ENCODE measurements around the gene EPB41L5.
"Not testable (repeated sequence)": the region's sequence is repeated elsewhere in the genome, so short reads cannot be mapped to it uniquely, and the experiment has no call there.

The EPB41L5 gene

GRCh38 chr2:120017201-120017600 is 4.3 kb downstream of the EPB41L5 start:
- H3K4me1 Mint-ChIP-seq (ENCODE audit: low read depth), result peaks cover 16% of the 10 kb centered on the region
- peaks cover 3% of the 10 kb centered on the region for H3K36me3 Mint-ChIP-seq
- no peaks in the 10 kb centered on the region for H3K27me3 Mint-ChIP-seq
- no peak overlapping the region for H3K27ac Mint-ChIP-seq
- no peaks in the 10 kb centered on the region for H3K9me3 Mint-ChIP-seq (ENCODE audit: low read depth)
- H3K4me3 Mint-ChIP-seq, result no peak overlapping the region

- Mint-ChIP-seq H3K4me3 (no peak overlapping the region), H3K27ac (no peak overlapping the region), H3K9me3 (ENCODE audit: low read depth) (no peaks in the 10 kb centered on the region), H3K27me3 (no peaks in the 10 kb centered on the region), H3K36me3 (peaks cover 9% of the 10 kb centered on the region), H3K4me1 (ENCODE audit: low read depth) (peaks cover 11% of the 10 kb centered on the region)
Observed at GRCh38 chr2:120018549-120018948, 5.7 kb downstream of the EPB41L5 start.

DNA sequence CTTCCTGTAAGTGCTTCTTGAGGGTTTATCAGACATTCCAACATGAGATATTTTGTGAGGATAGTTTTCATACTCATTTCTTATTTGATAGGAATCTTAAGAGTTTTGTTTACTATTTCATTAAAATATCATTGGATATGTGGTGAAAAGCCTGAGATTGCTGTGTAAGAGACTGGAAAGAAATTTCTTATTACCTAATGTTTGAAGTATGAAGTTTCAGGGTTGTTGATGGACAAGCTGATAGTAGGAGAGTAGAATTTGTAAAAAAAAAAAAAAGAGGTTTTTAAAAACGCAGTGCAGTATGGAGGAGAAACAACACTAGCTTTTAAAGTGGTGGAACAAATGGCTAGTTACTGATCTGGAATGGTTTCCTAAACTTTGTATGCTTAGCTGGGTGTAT is 7.7 kb downstream of the EPB41L5 start:
- peaks cover 7% of the 10 kb centered on the region for H3K9me3 Mint-ChIP-seq (ENCODE audit: low read depth)
- peaks cover 20% of the 10 kb centered on the region for H3K36me3 Mint-ChIP-seq
- no peaks in the 10 kb centered on the region for H3K4me1 Mint-ChIP-seq (ENCODE audit: low read depth)
- H3K27me3 Mint-ChIP-seq, result no peaks in the 10 kb centered on the region
- no peak overlapping the region for H3K27ac Mint-ChIP-seq
- H3K4me3 Mint-ChIP-seq, result no peak overlapping the region

DNA sequence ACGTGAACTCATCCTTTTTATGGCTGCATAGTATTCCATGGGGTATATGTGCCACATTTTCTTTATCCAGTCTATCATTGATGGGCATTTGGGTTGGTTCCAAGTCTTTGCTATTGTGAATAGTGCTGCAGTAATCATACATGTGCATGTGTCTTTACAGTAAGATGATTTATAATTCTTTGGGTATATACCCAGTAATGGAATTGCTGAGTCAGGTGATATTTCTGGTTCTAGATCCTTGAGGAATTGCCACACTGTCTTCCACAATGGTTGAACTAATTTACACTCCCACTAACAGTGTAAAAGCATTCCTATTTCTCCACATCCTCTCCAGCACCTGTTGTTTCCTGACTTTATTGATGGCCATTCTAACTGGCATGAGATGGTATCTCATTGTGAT is 9.6 kb downstream of the EPB41L5 start:
- not testable (repeated sequence) for H3K9me3 Mint-ChIP-seq (ENCODE audit: low read depth); H3K27ac Mint-ChIP-seq; H3K4me1 Mint-ChIP-seq (ENCODE audit: low read depth); H3K4me3 Mint-ChIP-seq; H3K27me3 Mint-ChIP-seq
- H3K36me3 Mint-ChIP-seq, result peaks cover 31% of the 10 kb centered on the region

GRCh38 chr2:120026890-120027289 is 14.0 kb downstream of the EPB41L5 start:
- no peak overlapping the region for H3K27ac Mint-ChIP-seq
- H3K36me3 Mint-ChIP-seq, result peaks cover 36% of the 10 kb centered on the region
- peaks cover 2% of the 10 kb centered on the region for H3K4me1 Mint-ChIP-seq (ENCODE audit: low read depth)
- H3K9me3 Mint-ChIP-seq (ENCODE audit: low read depth), result peaks cover 7% of the 10 kb centered on the region
- no peaks in the 10 kb centered on the region for H3K27me3 Mint-ChIP-seq
- H3K4me3 Mint-ChIP-seq, result no peak overlapping the region

DNA sequence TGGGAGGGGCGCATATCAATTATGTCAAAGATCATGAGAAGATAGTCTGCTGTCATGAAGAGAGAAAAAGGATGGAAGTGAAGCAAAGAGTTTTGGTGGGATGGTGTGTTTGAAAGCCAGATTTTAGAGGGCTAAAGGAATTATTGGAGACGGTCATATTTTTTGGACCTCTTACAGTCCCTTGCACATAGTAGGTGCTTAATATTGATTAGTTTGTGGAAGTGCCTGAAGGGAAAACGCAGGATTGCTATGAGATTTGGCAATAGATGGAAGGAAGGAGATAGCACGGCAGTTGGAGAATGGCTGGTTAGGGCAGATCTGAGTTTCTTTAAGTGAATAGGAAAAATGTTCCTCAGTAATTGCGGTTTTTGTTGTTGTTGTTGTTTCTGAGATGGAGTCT is 15.9 kb downstream of the EPB41L5 start:
- Mint-ChIP-seq H3K27me3 (no peaks in the 10 kb centered on the region), H3K4me1 (ENCODE audit: low read depth) (peaks cover 2% of the 10 kb centered on the region), H3K4me3 (no peak overlapping the region), H3K36me3 (peaks cover 27% of the 10 kb centered on the region), H3K9me3 (ENCODE audit: low read depth) (peaks cover 7% of the 10 kb centered on the region), H3K27ac (no peak overlapping the region)

GRCh38 chr2:120029672-120030640 is 17.1 kb downstream of the EPB41L5 start:
- Mint-ChIP-seq H3K9me3 (ENCODE audit: low read depth) (peaks cover 5% of the 10 kb centered on the region), H3K27me3 (no peaks in the 10 kb centered on the region), H3K4me1 (ENCODE audit: low read depth) (peaks cover 2% of the 10 kb centered on the region), H3K4me3 (no peak overlapping the region), H3K27ac (no peak overlapping the region), H3K36me3 (peaks cover 23% of the 10 kb centered on the region)

DNA sequence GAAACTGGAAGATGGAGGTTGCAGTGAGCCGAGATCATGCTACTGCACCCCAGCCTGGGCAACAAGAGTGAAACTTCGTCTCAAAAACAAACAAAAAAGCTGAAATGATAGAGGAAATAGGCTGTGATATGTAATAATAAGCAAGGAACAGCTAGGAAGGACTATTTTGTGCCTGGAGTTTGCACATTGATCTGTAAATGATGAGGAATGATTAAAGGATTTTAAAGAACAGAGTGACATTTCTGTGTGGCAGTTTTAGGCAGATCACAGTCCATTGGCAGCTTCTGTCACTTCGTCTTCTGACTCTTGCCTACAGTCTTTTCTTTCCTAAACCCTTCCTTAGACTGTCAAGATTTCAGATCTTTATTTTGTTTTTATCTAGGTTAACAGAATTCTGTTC is 19.4 kb downstream of the EPB41L5 start:
- Mint-ChIP-seq H3K4me3 (no peak overlapping the region), H3K4me1 (ENCODE audit: low read depth) (peaks cover 2% of the 10 kb centered on the region), H3K27me3 (no peaks in the 10 kb centered on the region), H3K9me3 (ENCODE audit: low read depth) (no peaks in the 10 kb centered on the region), H3K36me3 (peaks cover 9% of the 10 kb centered on the region), H3K27ac (no peak overlapping the region)

DNA sequence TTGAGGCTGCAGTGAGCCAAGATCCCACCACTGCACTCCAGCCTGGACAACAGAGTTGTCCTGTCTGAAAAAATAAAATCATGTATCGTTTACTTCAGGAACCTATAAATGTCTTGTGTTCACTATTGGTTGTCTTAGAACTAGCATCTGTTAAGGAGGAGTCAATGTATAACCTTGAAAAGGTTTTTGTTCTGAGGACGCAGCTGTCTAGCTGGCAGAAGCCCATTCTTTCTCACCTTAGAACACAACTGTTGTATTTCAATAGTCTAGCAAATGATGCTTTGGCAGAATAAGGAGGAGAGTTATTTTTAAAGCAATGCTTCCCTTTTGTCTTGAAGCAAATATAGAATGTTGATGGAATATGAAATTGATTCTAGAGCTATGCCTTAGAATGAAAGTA is 21.1 kb downstream of the EPB41L5 start:
- Mint-ChIP-seq H3K4me1 (ENCODE audit: low read depth) (peaks cover 2% of the 10 kb centered on the region), H3K36me3 (peaks cover 6% of the 10 kb centered on the region), H3K9me3 (ENCODE audit: low read depth) (peaks cover 2% of the 10 kb centered on the region), H3K4me3 (no peak overlapping the region), H3K27me3 (no peaks in the 10 kb centered on the region), H3K27ac (no peak overlapping the region)

GRCh38 chr2:120034621-120035020 is 21.7 kb downstream of the EPB41L5 start:
- Mint-ChIP-seq H3K27me3 (no peaks in the 10 kb centered on the region), H3K4me3 (no peak overlapping the region), H3K4me1 (ENCODE audit: low read depth) (peaks cover 2% of the 10 kb centered on the region), H3K27ac (no peak overlapping the region), H3K36me3 (peaks cover 8% of the 10 kb centered on the region), H3K9me3 (ENCODE audit: low read depth) (peaks cover 4% of the 10 kb centered on the region)

- H3K36me3 Mint-ChIP-seq, result peaks cover 7% of the 10 kb centered on the region
- no peak overlapping the region for H3K27ac Mint-ChIP-seq
Observed at GRCh38 chr2:120036145-120036544, 23.3 kb downstream of the EPB41L5 start.

DNA sequence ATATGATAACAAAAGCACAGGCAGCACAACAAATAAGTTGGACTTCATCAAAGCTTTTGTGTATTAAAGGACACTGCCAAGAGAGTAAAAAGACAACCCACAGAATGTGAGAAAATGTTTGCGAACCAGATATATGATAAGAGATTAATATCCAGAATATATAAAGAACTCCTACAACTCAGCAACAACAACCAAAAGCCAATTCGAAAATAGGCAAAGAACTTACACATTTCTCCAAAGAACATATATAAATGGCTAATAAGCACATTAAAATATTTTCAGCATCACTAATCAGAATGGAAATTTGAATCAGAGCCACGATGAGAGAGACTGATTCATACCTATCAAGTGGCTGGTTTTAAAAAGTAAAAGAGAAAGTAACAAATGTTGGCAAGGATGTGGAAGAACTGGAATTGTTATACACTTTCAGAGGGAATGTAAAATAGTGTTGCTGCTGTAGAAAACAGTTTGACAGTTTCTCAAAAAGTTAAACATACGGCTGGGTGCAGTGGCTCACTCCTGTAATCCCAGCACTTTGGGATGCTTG is 25.2 kb downstream of the EPB41L5 start:
- Mint-ChIP-seq H3K27me3 (no peaks in the 10 kb centered on the region), H3K36me3 (peaks cover 6% of the 10 kb centered on the region), H3K9me3 (ENCODE audit: low read depth) (peaks cover 4% of the 10 kb centered on the region), H3K27ac (no peak overlapping the region), H3K4me3 (no peak overlapping the region), H3K4me1 (ENCODE audit: low read depth) (no peaks in the 10 kb centered on the region)

More at GRCh38 chr2:120036145-120036544, 23.3 kb downstream of the EPB41L5 start:
- Mint-ChIP-seq H3K4me1 (ENCODE audit: low read depth) (peaks cover under 1% of the 10 kb centered on the region), H3K27me3 (no peaks in the 10 kb centered on the region), H3K4me3 (no peak overlapping the region), H3K9me3 (ENCODE audit: low read depth) (peaks cover 4% of the 10 kb centered on the region)

GRCh38 chr2:120042359-120042758 is 29.5 kb downstream of the EPB41L5 start:
- no peak overlapping the region for H3K4me3 Mint-ChIP-seq
- H3K27me3 Mint-ChIP-seq, result no peaks in the 10 kb centered on the region
- H3K27ac Mint-ChIP-seq, result no peak overlapping the region
- H3K9me3 Mint-ChIP-seq (ENCODE audit: low read depth), result peaks cover 9% of the 10 kb centered on the region
- peaks cover 8% of the 10 kb centered on the region for H3K4me1 Mint-ChIP-seq (ENCODE audit: low read depth)
- peaks cover 16% of the 10 kb centered on the region for H3K36me3 Mint-ChIP-seq

- Mint-ChIP-seq H3K4me3 (no peak overlapping the region), H3K4me1 (ENCODE audit: low read depth) (peaks cover 8% of the 10 kb centered on the region), H3K27ac (no peak overlapping the region)
Observed at GRCh38 chr2:120044336-120044735, 31.5 kb downstream of the EPB41L5 start.

DNA sequence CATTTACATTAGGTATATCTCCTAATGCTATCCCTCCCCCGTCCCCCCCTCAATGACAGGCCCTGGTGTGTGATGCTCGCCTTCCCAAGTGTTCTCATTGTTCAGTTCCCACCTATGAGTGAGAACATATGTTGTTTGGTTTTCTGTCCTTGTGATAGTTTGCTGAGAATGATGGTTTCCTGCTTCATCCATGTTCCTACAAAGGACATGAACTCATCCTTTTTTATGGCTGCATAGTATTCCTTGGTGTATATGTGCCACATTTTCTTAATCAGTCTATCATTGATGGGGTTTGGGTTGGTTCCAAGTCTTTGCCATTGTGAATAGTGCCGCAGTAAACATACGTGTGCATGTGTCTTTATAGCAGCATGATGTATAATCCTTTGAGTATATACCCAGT is 32.9 kb downstream of the EPB41L5 start:
- peaks cover 31% of the 10 kb centered on the region for H3K36me3 Mint-ChIP-seq
- not testable (repeated sequence) for H3K4me1 Mint-ChIP-seq (ENCODE audit: low read depth); H3K4me3 Mint-ChIP-seq; H3K27me3 Mint-ChIP-seq; H3K27ac Mint-ChIP-seq; H3K9me3 Mint-ChIP-seq (ENCODE audit: low read depth)

More at GRCh38 chr2:120044336-120044735, 31.5 kb downstream of the EPB41L5 start:
- Mint-ChIP-seq H3K27me3 (no peaks in the 10 kb centered on the region), H3K9me3 (ENCODE audit: low read depth) (peaks cover 4% of the 10 kb centered on the region), H3K36me3 (peaks cover 25% of the 10 kb centered on the region)

All from activated naive CD8-positive, alpha-beta T cell (primary cell).